HCT116 (cell line): Measurements from ENCODE around the gene KIFC3. TPM values are rescaled to one million over a fixed set of nuclear protein-coding genes. Genes with fewer than 3 reads are reported as not detected.

Experiments
- ATAC-seq: fragments of 200-7000 bp; cut with Tn5 transposase; 2 replicates; pipeline ENCODE4 v1.9.1; 2020; ENCODE audit warnings: mild to moderate bottlenecking, moderate library complexity
- BruUV-seq: library from RNA; stranded (reverse); fragments of 400-500 nt; replicated peaks from 2 replicates; lab custom pipeline; 2021; lab: Mats Ljungman, UMichigan
- CTCF ChIA-PET: fragments of 300-600 bp; sonication (Branson Sonifier 250); formaldehyde crosslinking; loops from one replicate; lab custom pipeline; 2021; ENCODE audit warnings: antibody characterized with exemption; lab: Charles Lee
- POLR2A ChIA-PET: fragments of 300-600, 350-600 bp; sonication (Branson Sonifier 250); formaldehyde crosslinking; loops from one replicate; lab custom pipeline; 2021; ENCODE audit warnings: antibody characterized with exemption; lab: Charles Lee
- RAD21 ChIA-PET, 2 experiments: fragments of 300-600 bp; sonication (Branson Sonifier 250); formaldehyde crosslinking; loops; one replicate each; lab custom pipeline; 2023; ENCODE audit warnings: low total read pairs in 2 of 2; ENCODE audit not compliant: uncharacterized antibody in 2 of 2, unreplicated experiment in 2 of 2, low non-redundant PET in 1 of 2; lab: Charles Lee
- DNase-seq: peaks from one replicate; pipeline ENCODE4 v3.0.0-alpha.2; 2010; ENCODE audit warnings: low read depth, low spot score
- H2AFZ ChIP-seq: fragments of 200-600 bp; shearing (Covaris generic), sonication (generic); 2 replicates; pipeline ENCODE4 v1.6.1; 2017; ENCODE audit warnings: low read depth, mixed run types, mixed read lengths, antibody characterized with exemption, low read length; ENCODE audit not compliant: poor library complexity, severe bottlenecking
- H3K27ac ChIP-seq: 2 replicates; pipeline ENCODE4 v1.5.1; 2012; ENCODE audit warnings: low read depth, low read length
- H3K27me3 ChIP-seq: fragments of 200-600 bp; sonication (generic); 2 replicates; pipeline ENCODE4 v1.6.1; 2016; ENCODE audit warnings: mixed run types, low read length, mixed read lengths; ENCODE audit not compliant: insufficient read depth
- H3K36me3 ChIP-seq, 2 experiments: fragments of 200-500 bp in 1 of 2; fragments of 200-600 bp in 1 of 2; sonication (Bioruptor generic) in 1 of 2; sonication (generic) in 1 of 2; 2 replicates each; pipeline versions ENCODE4 v1.5.1 to v1.6.1; 2014 to 2016; ENCODE audit warnings: low read length in 2 of 2, inconsistent platforms in 1 of 2, mixed read lengths in 1 of 2, mixed run types in 1 of 2; ENCODE audit not compliant: insufficient read depth in 2 of 2, control insufficient read depth in 1 of 2
- H3K4me1 ChIP-seq, 2 experiments: fragments of 200-600 bp in 1 of 2; sonication (generic) in 1 of 2; 2 replicates each; pipeline versions ENCODE4 v1.5.1 to v1.6.1; 2012 to 2017; ENCODE audit warnings: low read length in 2 of 2, inconsistent platforms in 1 of 2, mild to moderate bottlenecking in 1 of 2, mixed read lengths in 1 of 2, mixed run types in 1 of 2, moderate library complexity in 1 of 2; ENCODE audit not compliant: insufficient read depth in 2 of 2, control insufficient read depth in 1 of 2
- H3K4me2 ChIP-seq: fragments of 200-600 bp; sonication (generic); 2 replicates; pipeline ENCODE4 v1.6.1; 2017; ENCODE audit warnings: mixed run types, low read length, mixed read lengths
- H3K4me3 ChIP-seq, 2 experiments: fragments of 200-600 bp in 1 of 2; sonication (generic) in 1 of 2; replicated peaks in 1 of 2; 2 replicates each; pipeline ENCODE4 v1.5.1; 2011 to 2016; ENCODE audit warnings: low read length in 2 of 2, control low read depth in 1 of 2, low read depth in 1 of 2, mild to moderate bottlenecking in 1 of 2, mixed read lengths in 1 of 2, mixed run types in 1 of 2
- H3K79me2 ChIP-seq: fragments of 200-600 bp; sonication (generic); 2 replicates; pipeline ENCODE4 v1.6.1; 2017; ENCODE audit warnings: mild to moderate bottlenecking, mixed run types, low read length, moderate library complexity, mixed read lengths; ENCODE audit not compliant: insufficient read depth
- H3K9ac ChIP-seq: fragments of 200-600 bp; sonication (generic); 2 replicates; pipeline ENCODE4 v1.6.1; 2016; ENCODE audit warnings: low read length, mixed read lengths
- H3K9me2 ChIP-seq: fragments of 200-600 bp; sonication (generic), shearing (Covaris generic); 2 replicates; pipeline ENCODE4 v1.6.1; 2017; ENCODE audit warnings: mixed run types, mild to moderate bottlenecking, moderate library complexity; ENCODE audit not compliant: insufficient read depth
- H3K9me3 ChIP-seq, 2 experiments: fragments of 200-500 bp in 1 of 2; fragments of 200-600 bp in 1 of 2; sonication (Bioruptor generic) in 1 of 2; sonication (generic) in 1 of 2; 2 replicates each; pipeline ENCODE4 v1.6.1; 2014 to 2017; ENCODE audit warnings: low read length in 2 of 2, mixed read lengths in 2 of 2, inconsistent platforms in 1 of 2, low read depth in 1 of 2, mild to moderate bottlenecking in 1 of 2, mixed run types in 1 of 2, moderate library complexity in 1 of 2; ENCODE audit not compliant: control insufficient read depth in 1 of 2, insufficient read depth in 1 of 2
- H4K20me1 ChIP-seq: fragments of 200-600 bp; sonication (generic), shearing (Covaris generic); 2 replicates; pipeline ENCODE4 v1.6.1; 2017; ENCODE audit warnings: mixed run types, mild to moderate bottlenecking, moderate library complexity; ENCODE audit not compliant: insufficient read depth
- CBX3 ChIP-seq: IDR thresholded peaks from 2 replicates; pipeline ENCODE4 v1.6.1; 2012; ENCODE audit warnings: low read depth
- CEBPB ChIP-seq: IDR thresholded peaks from 2 replicates; pipeline ENCODE4 v1.6.1; 2012; ENCODE audit warnings: low read depth
- ELF1 ChIP-seq: IDR thresholded peaks from 2 replicates; pipeline ENCODE4 v1.6.1; 2012; ENCODE audit warnings: low read depth, borderline replicate concordance
- EZH2phosphoT487 ChIP-seq: fragments of 200-600 bp; IDR thresholded peaks from 2 replicates; pipeline ENCODE4 v1.6.1; 2018; ENCODE audit warnings: antibody characterized with exemption, borderline replicate concordance
- SIN3A ChIP-seq: IDR thresholded peaks from 2 replicates; pipeline ENCODE4 v1.6.1; 2012; ENCODE audit warnings: low read depth
- SP1 ChIP-seq: IDR thresholded peaks from 2 replicates; pipeline ENCODE4 v1.6.1; 2012; ENCODE audit warnings: low read depth
- YY1 ChIP-seq: IDR thresholded peaks from 2 replicates; pipeline ENCODE4 v1.6.1; 2011; ENCODE audit warnings: low read length, low read depth, moderate library complexity, mild to moderate bottlenecking; ENCODE audit not compliant: insufficient replicate concordance; ENCODE audit errors: extremely low read depth
- ZNF274 ChIP-seq: fragments of 200-500 bp; sonication (Bioruptor generic); IDR thresholded peaks from 2 replicates; pipeline ENCODE4 v1.6.1; 2014; ENCODE audit warnings: mild to moderate bottlenecking, low read depth, low read length, inconsistent platforms
- intact Hi-C: fragments of 100-400 bp; cut with micrococcal nuclease; formaldehyde crosslinking; loops from 2 replicates; pipeline ENCODE4 v1.10.0; 2022
- total RNA-seq: library from RNA; stranded (reverse); gene quantifications from one replicate; pipeline ENCODE4 v1.2.1, GENCODE V29; 2021; ENCODE audit not compliant: unreplicated experiment
- TF ChIP-seq, protein P1 (sequence below): IDR thresholded peaks from 2 replicates; pipeline ENCODE4 v1.6.1; 2012; ENCODE audit warnings: low read depth
- TF ChIP-seq, protein P2 (sequence below): IDR thresholded peaks from 2 replicates; pipeline ENCODE4 v1.6.1; 2012
- TF ChIP-seq, protein P3 (sequence below): IDR thresholded peaks from 2 replicates; pipeline ENCODE4 v1.6.1; 2011; ENCODE audit warnings: mild to moderate bottlenecking, low read length, moderate library complexity; ENCODE audit not compliant: insufficient replicate concordance; ENCODE audit errors: extremely low read depth

KIFC3 gene
- total RNA-seq, 1 experiment from 2014 or later, result 31.9 TPM

DNA sequence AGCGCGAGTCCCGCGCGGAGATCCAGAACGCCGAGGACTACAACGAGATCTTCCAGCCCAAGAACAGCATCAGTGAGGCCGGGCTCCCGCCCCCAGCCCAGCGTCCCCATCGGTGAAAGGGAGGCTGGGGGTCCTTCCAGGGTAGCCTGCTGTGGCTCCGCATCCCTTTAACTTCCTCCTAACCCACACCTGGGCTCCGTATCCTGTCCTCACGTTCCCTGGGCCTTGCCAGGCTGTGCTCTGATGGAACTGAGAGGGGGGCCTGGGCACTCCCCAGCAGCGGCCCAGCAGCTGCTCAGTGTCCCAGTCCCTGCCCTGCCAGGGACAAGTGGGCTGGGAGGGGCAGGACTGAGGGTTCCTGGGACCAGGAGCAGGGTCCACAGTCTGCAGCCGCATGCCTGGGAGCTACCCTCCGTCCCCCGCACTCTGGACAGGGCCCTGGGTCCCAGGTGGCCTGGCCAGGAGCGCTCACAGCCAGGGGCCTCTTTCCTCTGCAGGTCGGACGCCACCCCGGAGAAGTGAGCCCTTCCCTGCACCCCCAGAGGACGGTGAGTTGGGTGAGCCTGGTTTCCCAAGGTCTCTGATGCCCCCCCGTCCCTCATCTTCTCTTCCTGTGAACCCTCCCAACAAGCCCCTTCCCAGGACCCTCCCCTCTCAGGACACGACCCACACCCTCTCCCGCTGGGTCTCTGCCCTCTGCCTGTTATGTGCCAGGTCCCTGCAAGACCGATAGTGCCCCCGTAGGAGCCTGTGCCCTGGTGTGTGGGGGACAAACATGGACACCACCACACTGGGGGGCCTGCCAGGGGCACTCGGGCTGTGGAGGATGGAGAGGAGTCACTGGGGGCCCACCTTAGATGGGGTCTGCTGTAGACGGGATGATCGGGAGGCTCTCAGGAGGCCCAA, 48.6 kb downstream of the KIFC3 start (continued):
- TF ChIP-seq, protein P1, sequence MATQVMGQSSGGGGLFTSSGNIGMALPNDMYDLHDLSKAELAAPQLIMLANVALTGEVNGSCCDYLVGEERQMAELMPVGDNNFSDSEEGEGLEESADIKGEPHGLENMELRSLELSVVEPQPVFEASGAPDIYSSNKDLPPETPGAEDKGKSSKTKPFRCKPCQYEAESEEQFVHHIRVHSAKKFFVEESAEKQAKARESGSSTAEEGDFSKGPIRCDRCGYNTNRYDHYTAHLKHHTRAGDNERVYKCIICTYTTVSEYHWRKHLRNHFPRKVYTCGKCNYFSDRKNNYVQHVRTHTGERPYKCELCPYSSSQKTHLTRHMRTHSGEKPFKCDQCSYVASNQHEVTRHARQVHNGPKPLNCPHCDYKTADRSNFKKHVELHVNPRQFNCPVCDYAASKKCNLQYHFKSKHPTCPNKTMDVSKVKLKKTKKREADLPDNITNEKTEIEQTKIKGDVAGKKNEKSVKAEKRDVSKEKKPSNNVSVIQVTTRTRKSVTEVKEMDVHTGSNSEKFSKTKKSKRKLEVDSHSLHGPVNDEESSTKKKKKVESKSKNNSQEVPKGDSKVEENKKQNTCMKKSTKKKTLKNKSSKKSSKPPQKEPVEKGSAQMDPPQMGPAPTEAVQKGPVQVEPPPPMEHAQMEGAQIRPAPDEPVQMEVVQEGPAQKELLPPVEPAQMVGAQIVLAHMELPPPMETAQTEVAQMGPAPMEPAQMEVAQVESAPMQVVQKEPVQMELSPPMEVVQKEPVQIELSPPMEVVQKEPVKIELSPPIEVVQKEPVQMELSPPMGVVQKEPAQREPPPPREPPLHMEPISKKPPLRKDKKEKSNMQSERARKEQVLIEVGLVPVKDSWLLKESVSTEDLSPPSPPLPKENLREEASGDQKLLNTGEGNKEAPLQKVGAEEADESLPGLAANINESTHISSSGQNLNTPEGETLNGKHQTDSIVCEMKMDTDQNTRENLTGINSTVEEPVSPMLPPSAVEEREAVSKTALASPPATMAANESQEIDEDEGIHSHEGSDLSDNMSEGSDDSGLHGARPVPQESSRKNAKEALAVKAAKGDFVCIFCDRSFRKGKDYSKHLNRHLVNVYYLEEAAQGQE, result no peak
- TF ChIP-seq, protein P2, sequence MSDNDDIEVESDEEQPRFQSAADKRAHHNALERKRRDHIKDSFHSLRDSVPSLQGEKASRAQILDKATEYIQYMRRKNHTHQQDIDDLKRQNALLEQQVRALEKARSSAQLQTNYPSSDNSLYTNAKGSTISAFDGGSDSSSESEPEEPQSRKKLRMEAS, result no peak
- TF ChIP-seq CEBPB, result no peak

DNA sequence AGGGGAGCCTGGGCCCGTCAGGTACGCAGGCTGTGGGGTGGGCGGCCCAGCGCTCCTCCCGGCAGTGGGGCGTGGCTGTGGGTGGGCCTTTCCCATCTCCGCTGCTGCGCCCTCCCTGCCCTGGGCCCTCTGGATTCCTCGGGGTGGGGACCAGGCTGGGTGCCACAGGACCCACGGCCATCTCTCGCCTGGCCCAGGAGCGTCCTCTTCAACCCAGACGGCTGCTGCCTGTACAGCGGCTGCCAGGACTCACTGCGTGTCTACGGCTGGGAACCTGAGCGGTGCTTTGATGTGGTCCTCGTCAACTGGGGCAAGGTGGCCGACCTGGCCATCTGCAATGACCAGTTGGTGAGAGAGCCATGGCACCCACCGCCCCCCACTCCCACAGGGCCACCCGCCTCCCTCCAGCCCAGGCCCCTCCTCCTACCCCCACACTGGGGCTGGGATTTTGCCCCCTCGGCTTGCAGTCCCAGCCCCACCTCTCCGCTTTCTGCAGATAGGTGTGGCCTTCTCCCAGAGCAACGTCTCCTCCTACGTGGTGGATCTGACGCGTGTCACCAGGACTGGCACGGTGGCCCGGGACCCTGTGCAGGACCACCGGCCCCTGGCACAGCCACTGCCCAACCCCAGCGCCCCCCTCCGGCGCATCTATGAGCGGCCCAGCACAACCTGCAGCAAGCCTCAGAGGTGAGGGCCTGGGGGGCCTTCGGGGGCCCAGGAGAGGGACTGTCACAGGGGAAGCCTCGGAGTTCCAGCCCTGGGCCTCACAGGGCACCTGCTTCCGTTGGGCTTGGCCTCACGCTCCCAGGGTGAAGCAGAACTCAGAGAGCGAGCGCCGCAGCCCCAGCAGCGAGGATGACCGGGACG, 49.5 kb downstream of the KIFC3 start:
- H3K36me3 ChIP-seq, result no peaks in the 10 kb centered on the region
- ChIA-PET POLR2A (no interaction called here), CTCF (no interaction called here), RAD21 (no interaction called here)
- no peaks in the 10 kb centered on the region for H4K20me1 ChIP-seq
- DNase-seq, result no peak
- H3K27me3 ChIP-seq, result no peaks in the 10 kb centered on the region
- no peak overlapping the region for H3K9ac ChIP-seq
- peaks cover 0 to 3% of the 10 kb centered on the region in 2 experiments; a peak in 1 of 4 replicates for H3K4me1 ChIP-seq
- H3K9me2 ChIP-seq, result no peaks in the 10 kb centered on the region
- no peaks in the 10 kb centered on the region for H3K9me3 ChIP-seq
- no peak overlapping the region for H3K27ac ChIP-seq
- no peak overlapping the region for H3K4me2 ChIP-seq
- no peaks in the 10 kb centered on the region for H3K79me2 ChIP-seq
- no peak overlapping the region for H3K4me3 ChIP-seq
- ATAC-seq, result no peak
- no peak overlapping the region for H2AFZ ChIP-seq
- intact Hi-C loops, result loop anchor here (10.0 kb wide), 1 partner anchor 142 kb away; no protein-coding TSS in a partner anchor
- BruUV-seq, result no TSS peak
- no peak for TF ChIP-seq YY1
- no peak for TF ChIP-seq EZH2phosphoT487
- TF ChIP-seq, protein P3, sequence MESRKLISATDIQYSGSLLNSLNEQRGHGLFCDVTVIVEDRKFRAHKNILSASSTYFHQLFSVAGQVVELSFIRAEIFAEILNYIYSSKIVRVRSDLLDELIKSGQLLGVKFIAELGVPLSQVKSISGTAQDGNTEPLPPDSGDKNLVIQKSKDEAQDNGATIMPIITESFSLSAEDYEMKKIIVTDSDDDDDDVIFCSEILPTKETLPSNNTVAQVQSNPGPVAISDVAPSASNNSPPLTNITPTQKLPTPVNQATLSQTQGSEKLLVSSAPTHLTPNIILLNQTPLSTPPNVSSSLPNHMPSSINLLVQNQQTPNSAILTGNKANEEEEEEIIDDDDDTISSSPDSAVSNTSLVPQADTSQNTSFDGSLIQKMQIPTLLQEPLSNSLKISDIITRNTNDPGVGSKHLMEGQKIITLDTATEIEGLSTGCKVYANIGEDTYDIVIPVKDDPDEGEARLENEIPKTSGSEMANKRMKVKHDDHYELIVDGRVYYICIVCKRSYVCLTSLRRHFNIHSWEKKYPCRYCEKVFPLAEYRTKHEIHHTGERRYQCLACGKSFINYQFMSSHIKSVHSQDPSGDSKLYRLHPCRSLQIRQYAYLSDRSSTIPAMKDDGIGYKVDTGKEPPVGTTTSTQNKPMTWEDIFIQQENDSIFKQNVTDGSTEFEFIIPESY, result no peak
- no peak for TF ChIP-seq SP1
- TF ChIP-seq SIN3A, result no peak
- TF ChIP-seq, protein P1, result no peak
- TF ChIP-seq ELF1, result no peak
- no peak for TF ChIP-seq ZNF274
- TF ChIP-seq CBX3, result no peak
